ENCODE measurements around the gene FAAH.

GRCh38 chr1:46440478-46440877 lies 46.4 kb downstream of the FAAH start:
- TF ChIP-seq POLR2A (IDR thresholded peaks at IDR 0.05; ENCODE audit: low read length) (no peak), GATA1 (IDR thresholded peaks at IDR 0.05; ENCODE audit: low read depth, low read length) (no peak)
